CD4-positive, CD25-positive, alpha-beta regulatory T cell (primary cell): ENCODE results near the gene WDR45B. TPM values are rescaled to one million over a fixed set of nuclear protein-coding genes. Genes with fewer than 3 reads are reported as not detected.
"Not testable (repeated sequence)": the region's sequence is repeated elsewhere in the genome, so short reads cannot be mapped to it uniquely, and the experiment has no call there.

Experiments used
- ATAC-seq, 2 donors: fragments of 150-1000 bp; cut with Tn5 transposase; one replicate each; pipeline ENCODE4 v1.10.0; 2021; ENCODE audit warnings: low read depth in 2 of 2, moderate number of reproducible peaks in 2 of 2, moderate library complexity in 1 of 2
- DNase-seq, 3 donors: peaks; one replicate each; pipeline versions ENCODE4 v3.0.0 to v3.0.0-alpha.2; 2012 to 2022; ENCODE audit warnings: mixed read lengths in 1 of 3
- H3K27ac ChIP-seq: one replicate; pipeline ENCODE4 v1.7.0; 2013; ENCODE audit warnings: mild to moderate bottlenecking, low read length; ENCODE audit not compliant: insufficient read depth, poor library complexity, severe bottlenecking
- H3K27me3 ChIP-seq: one replicate; pipeline ENCODE4 v1.7.0; 2013; ENCODE audit warnings: low read length; ENCODE audit not compliant: control insufficient read depth, insufficient read depth
- H3K36me3 ChIP-seq: one replicate; pipeline ENCODE4 v1.7.0; 2013; ENCODE audit warnings: mild to moderate bottlenecking, low read length, moderate library complexity; ENCODE audit not compliant: control insufficient read depth, insufficient read depth
- H3K4me1 ChIP-seq: 2 replicates; pipeline ENCODE4 v1.7.0; 2013; ENCODE audit warnings: mild to moderate bottlenecking, low read length; ENCODE audit not compliant: insufficient read depth, control insufficient read depth, poor library complexity, severe bottlenecking
- H3K4me3 ChIP-seq: one replicate; pipeline ENCODE4 v1.7.0; 2013; ENCODE audit warnings: low read depth, mild to moderate bottlenecking, low read length, moderate library complexity
- H3K9me3 ChIP-seq, 2 experiments: 1 replicate in 1 of 2; 2 replicates in 1 of 2; pipeline ENCODE4 v1.7.0; 2013; ENCODE audit warnings: low read length in 2 of 2, mild to moderate bottlenecking in 1 of 2, moderate library complexity in 1 of 2; ENCODE audit not compliant: control insufficient read depth in 2 of 2
- H3K27ac Mint-ChIP-seq, 3 donors: one replicate each; pipeline ENCODE4 v1.8.0; 2020 to 2022; ENCODE audit warnings: mild to moderate bottlenecking in 3 of 3, mixed read lengths in 3 of 3, moderate library complexity in 2 of 3
- H3K27me3 Mint-ChIP-seq: one replicate; pipeline ENCODE4 v1.8.0; 2022; ENCODE audit warnings: mild to moderate bottlenecking, mixed read lengths
- H3K36me3 Mint-ChIP-seq: one replicate; pipeline ENCODE4 v1.8.0; 2020; ENCODE audit warnings: mixed read lengths
- H3K4me1 Mint-ChIP-seq, 4 donors: one replicate each; pipeline ENCODE4 v1.8.0; 2020 to 2022; ENCODE audit warnings: mixed read lengths in 4 of 4, mild to moderate bottlenecking in 1 of 4
- H3K4me3 Mint-ChIP-seq, 4 donors: one replicate each; pipeline ENCODE4 v1.8.0; 2020 to 2022; ENCODE audit warnings: mild to moderate bottlenecking in 4 of 4, mixed read lengths in 4 of 4, moderate library complexity in 3 of 4
- H3K9me3 Mint-ChIP-seq, 7 donors: one replicate each; pipeline ENCODE4 v1.8.0; 2020 to 2022; ENCODE audit warnings: mixed read lengths in 7 of 7, mild to moderate bottlenecking in 3 of 7, moderate library complexity in 2 of 7
- polyA plus RNA-seq, 4 donors: library from polyadenylated mRNA; unstranded; fragments of 300-500 nt; fragmentation: Illumina TruSeq; gene quantifications; one replicate each; pipeline ENCODE4 v1.2.3, GENCODE V29; 2021
- total RNA-seq: library from RNA; stranded (reverse); gene quantifications from one replicate; pipeline ENCODE4 v1.2.3, GENCODE V29; 2022

Gene WDR45B
- total and polyA plus RNA-seq, 5 donors from 2014 or later: 35.1 to 86.8 (median 40.7) TPM

- Mint-ChIP-seq H3K4me1 (peaks cover 0 to 2% (median 0%) of the 10 kb centered on the region in 4 donors), H3K27ac (no peak overlapping the region), H3K4me3 (no peak overlapping the region), H3K27me3 (no peaks in the 10 kb centered on the region), H3K9me3 (no peaks in the 10 kb centered on the region), H3K36me3 (peaks cover 8% of the 10 kb centered on the region)
- Histone ChIP-seq H3K27me3 (no peaks in the 10 kb centered on the region), H3K27ac (no peak overlapping the region), H3K9me3 (no peaks in the 10 kb centered on the region), H3K4me1 (no peaks in the 10 kb centered on the region), H3K36me3 (peaks cover 45% of the 10 kb centered on the region), H3K4me3 (no peak overlapping the region)
- DNase-seq (no peak), ATAC-seq (no peak)
Observed at GRCh38 chr17:82577300-82577699, 70.9 kb downstream of the WDR45B start.

DNA sequence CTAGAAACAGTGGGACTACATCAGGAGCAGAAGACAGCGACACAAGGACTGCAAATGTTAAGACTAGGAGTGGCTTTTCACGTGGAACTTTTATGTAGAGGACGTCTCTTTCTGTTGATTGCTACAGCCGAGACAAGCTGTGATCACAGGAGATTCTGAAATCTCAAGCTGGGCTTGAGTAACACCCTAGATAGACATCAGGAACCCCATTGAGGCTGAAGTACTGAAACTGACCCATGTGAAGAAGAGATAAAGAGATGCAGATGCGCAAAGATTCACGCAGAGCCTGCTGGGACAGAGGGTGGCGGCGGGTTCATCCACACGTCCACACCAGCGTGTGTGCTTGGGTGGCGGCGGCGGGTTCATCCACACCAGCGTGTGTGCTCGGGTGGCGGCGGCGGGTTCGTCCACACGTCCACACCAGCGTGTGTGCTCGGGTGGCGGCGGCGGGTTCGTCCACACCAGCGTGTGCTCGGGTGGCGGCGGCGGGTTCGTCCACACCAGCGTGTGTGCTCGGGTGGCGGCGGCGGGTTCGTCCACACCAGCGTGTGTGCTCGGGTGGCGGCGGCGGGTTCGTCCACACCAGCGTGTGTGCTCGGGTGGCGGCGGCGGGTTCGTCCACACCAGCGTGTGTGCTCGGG is 72.5 kb downstream of the WDR45B start:
- H3K36me3 ChIP-seq: peaks cover 55% of the 10 kb centered on the region
- Mint-ChIP-seq H3K36me3 (peaks cover 16% of the 10 kb centered on the region), H3K27ac (peak overlapping the region in 1 of 3 donors; percentile 82)

DNA sequence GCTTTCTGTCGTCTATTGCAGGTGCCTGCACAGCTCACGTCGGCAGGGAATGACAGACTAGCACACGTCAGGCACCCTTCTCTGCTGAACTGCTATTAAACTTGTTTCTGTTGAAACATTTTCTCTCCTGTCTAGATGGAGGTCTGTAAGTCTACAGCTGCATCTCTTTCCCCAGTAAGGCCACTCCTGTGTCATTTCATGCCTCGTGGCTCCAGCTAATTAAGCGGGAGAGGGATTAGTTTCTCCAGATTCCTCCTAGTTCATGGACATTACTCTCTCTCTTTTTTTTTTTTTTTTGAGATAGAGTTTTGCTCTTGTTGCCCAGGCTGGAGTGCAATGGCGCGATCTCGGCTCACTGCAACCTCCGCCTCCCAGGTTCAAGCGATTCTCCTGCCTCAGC is 74.2 kb downstream of the WDR45B start:
- no peak overlapping the region for H3K27ac Mint-ChIP-seq
- H3K27me3 Mint-ChIP-seq: no peaks in the 10 kb centered on the region
- no peak overlapping the region for H3K4me3 Mint-ChIP-seq
- Histone ChIP-seq H3K36me3 (peaks cover 61% of the 10 kb centered on the region), H3K4me3 (no peak overlapping the region), H3K4me1 (no peaks in the 10 kb centered on the region), H3K27me3 (no peaks in the 10 kb centered on the region), H3K27ac (no peak overlapping the region), H3K9me3 (no peaks in the 10 kb centered on the region)
- H3K9me3 Mint-ChIP-seq: no peaks in the 10 kb centered on the region
- peaks cover 0 to 4% (median 3%) of the 10 kb centered on the region in 4 donors for H3K4me1 Mint-ChIP-seq
- no peak for DNase-seq
- peaks cover 20% of the 10 kb centered on the region for H3K36me3 Mint-ChIP-seq
- no peak for ATAC-seq

More for the DNA sequence above, 72.5 kb downstream of the WDR45B start:
- not testable (repeated sequence) for ATAC-seq, H3K9me3 ChIP-seq, H3K4me1 ChIP-seq, H3K4me1 Mint-ChIP-seq, H3K27ac ChIP-seq, H3K4me3 Mint-ChIP-seq, DNase-seq, H3K27me3 Mint-ChIP-seq, H3K4me3 ChIP-seq, H3K27me3 ChIP-seq, H3K9me3 Mint-ChIP-seq

DNA sequence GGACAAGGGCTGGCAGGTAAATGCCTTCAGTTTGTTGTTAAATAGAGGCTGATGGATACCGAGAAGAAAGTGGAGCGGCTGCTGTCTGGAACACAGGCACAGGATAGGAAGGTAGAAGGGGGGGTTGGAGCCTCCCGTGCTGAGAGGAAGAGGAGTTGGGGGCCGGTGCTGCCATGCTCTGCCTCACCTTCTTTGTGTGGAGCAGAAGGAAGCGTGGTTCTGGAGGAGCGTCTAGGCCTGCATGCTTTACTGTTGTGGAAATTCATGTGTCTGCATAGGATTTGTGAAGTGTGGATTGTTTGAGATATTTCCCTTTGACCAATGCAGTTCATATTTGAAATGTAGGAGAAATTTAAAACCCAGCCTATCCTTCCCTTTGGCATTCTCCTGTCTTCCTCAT is 76.4 kb downstream of the WDR45B start:
- Histone ChIP-seq H3K4me3 (no peak overlapping the region), H3K4me1 (no peaks in the 10 kb centered on the region), H3K9me3 (no peaks in the 10 kb centered on the region), H3K27ac (no peak overlapping the region), H3K36me3 (peaks cover 71% of the 10 kb centered on the region), H3K27me3 (no peaks in the 10 kb centered on the region)
- no peak for DNase-seq
- Mint-ChIP-seq H3K27me3 (no peaks in the 10 kb centered on the region), H3K4me1 (peaks cover 0 to 8% (median 3%) of the 10 kb centered on the region in 4 donors), H3K27ac (peak overlapping the region in 1 of 3 donors; percentile 20), H3K4me3 (no peak overlapping the region), H3K36me3 (peaks cover 29% of the 10 kb centered on the region), H3K9me3 (no peaks in the 10 kb centered on the region)
- no peak for ATAC-seq

DNA sequence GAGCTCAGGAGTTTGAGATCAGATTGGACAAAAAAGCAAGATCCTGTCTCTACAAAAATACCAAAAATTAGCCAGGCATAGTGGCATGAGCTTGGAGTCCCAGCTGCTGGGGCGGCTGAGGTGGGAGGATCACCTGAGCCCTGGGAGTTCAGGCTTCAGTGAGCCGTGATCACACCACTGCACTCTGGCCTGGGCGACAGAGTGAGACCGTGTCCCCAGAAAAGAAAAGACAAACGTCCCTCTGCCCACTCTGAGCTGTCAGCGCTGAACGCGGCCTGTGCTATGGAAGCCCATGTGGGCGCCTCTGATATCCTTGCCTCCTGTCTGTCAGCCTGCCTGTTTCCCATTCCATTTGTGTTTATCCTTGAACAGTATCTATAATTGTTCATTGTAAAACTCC is 78.0 kb downstream of the WDR45B start:
- no peaks in the 10 kb centered on the region for H3K9me3 Mint-ChIP-seq
- H3K4me3 Mint-ChIP-seq: no peak overlapping the region
- DNase-seq: no peak
- no peaks in the 10 kb centered on the region for H3K27me3 Mint-ChIP-seq
- ATAC-seq: no peak
- Histone ChIP-seq H3K4me1 (no peaks in the 10 kb centered on the region), H3K36me3 (peaks cover 77% of the 10 kb centered on the region), H3K27ac (no peak overlapping the region), H3K4me3 (no peak overlapping the region), H3K9me3 (no peaks in the 10 kb centered on the region), H3K27me3 (no peaks in the 10 kb centered on the region)
- H3K4me1 Mint-ChIP-seq: peaks cover 0 to 8% (median 3%) of the 10 kb centered on the region in 4 donors
- peaks cover 28% of the 10 kb centered on the region for H3K36me3 Mint-ChIP-seq
- no peak overlapping the region for H3K27ac Mint-ChIP-seq

DNA sequence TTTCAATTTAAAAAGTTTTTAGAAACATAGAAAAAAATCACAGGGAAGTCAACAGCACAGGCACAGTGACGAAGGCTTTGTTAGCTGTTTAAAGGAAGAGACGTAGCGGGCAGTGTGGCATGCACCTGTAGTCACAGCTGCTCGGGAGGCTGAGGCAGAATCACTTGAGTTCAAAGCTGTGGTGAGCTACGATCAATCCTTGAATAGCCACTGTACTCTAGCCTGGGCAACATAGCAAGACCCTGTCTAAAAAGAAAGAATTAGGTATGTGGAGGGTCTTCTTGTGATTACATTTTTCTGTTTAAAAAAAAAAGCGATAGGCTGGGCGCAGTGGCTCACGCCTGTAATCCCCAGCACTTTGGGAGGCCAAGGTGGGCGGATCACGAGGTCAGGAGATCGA is 78.6 kb downstream of the WDR45B start:
- ATAC-seq: no peak
- Histone ChIP-seq H3K27me3 (no peaks in the 10 kb centered on the region), H3K36me3 (peaks cover 76% of the 10 kb centered on the region), H3K4me3 (no peak overlapping the region), H3K4me1 (no peaks in the 10 kb centered on the region), H3K9me3 (no peaks in the 10 kb centered on the region), H3K27ac (no peak overlapping the region)
- no peak overlapping the region for H3K4me3 Mint-ChIP-seq
- peaks cover 32% of the 10 kb centered on the region for H3K36me3 Mint-ChIP-seq
- DNase-seq: no peak
- H3K27ac Mint-ChIP-seq: no peak overlapping the region
- H3K9me3 Mint-ChIP-seq: no peaks in the 10 kb centered on the region
- H3K27me3 Mint-ChIP-seq: no peaks in the 10 kb centered on the region
- peaks cover 0 to 8% (median 3%) of the 10 kb centered on the region in 4 donors for H3K4me1 Mint-ChIP-seq

- Mint-ChIP-seq H3K4me1 (peaks cover 0 to 8% (median 3%) of the 10 kb centered on the region in 4 donors), H3K4me3 (no peak overlapping the region), H3K9me3 (no peaks in the 10 kb centered on the region), H3K36me3 (peaks cover 32% of the 10 kb centered on the region), H3K27me3 (no peaks in the 10 kb centered on the region), H3K27ac (no peak overlapping the region)
- ATAC-seq (no peak), DNase-seq (no peak)
- no peaks in the 10 kb centered on the region for H3K4me1 ChIP-seq
- H3K4me3 ChIP-seq: no peak overlapping the region
- H3K27ac ChIP-seq: no peak overlapping the region
- H3K27me3 ChIP-seq: no peaks in the 10 kb centered on the region
- H3K9me3 ChIP-seq: no peaks in the 10 kb centered on the region
- peaks cover 78% of the 10 kb centered on the region for H3K36me3 ChIP-seq
Observed at GRCh38 chr17:82568997-82569393, 79.2 kb downstream of the WDR45B start.

- H3K27ac Mint-ChIP-seq: no peak overlapping the region
- H3K4me3 Mint-ChIP-seq: no peak overlapping the region
- ATAC-seq (no peak), DNase-seq (no peak)
- peaks cover 67% of the 10 kb centered on the region for H3K36me3 ChIP-seq
- no peaks in the 10 kb centered on the region for H3K9me3 ChIP-seq
- no peaks in the 10 kb centered on the region for H3K9me3 Mint-ChIP-seq
- H3K4me1 Mint-ChIP-seq: peaks cover 0 to 12% (median 6%) of the 10 kb centered on the region in 4 donors
- no peak overlapping the region for H3K4me3 ChIP-seq
- H3K27me3 Mint-ChIP-seq: no peaks in the 10 kb centered on the region
- no peaks in the 10 kb centered on the region for H3K27me3 ChIP-seq
- H3K36me3 Mint-ChIP-seq: peaks cover 28% of the 10 kb centered on the region
- H3K27ac ChIP-seq: no peak overlapping the region
- H3K4me1 ChIP-seq: no peaks in the 10 kb centered on the region
Observed at GRCh38 chr17:82567286-82567685, 81.0 kb downstream of the WDR45B start.
